Heart left ventricle (tissue), 16 donors: ENCODE measurements around the gene FKBP15. TPM values are rescaled to one million over a fixed set of nuclear protein-coding genes. Genes with fewer than 3 reads are reported as not detected.

ENCODE experiments used
- ATAC-seq, 4 donors: fragments of 200-7000 bp; cut with Tn5 transposase; one replicate each; pipeline ENCODE4 v1.9.1; 2020 to 2022; ENCODE audit warnings: moderate library complexity in 4 of 4, mild to moderate bottlenecking in 3 of 4, moderate number of reproducible peaks in 1 of 4
- DNase-seq, 5 donors: peaks; one replicate each; pipeline ENCODE4 v3.0.0-alpha.2; 2020
- H3K27ac ChIP-seq, 12 donors: fragments of 200-600 bp; sonication (generic) in 4 of 12; one replicate each; pipeline versions ENCODE4 v1.5.0 to v1.8.0; 2016 to 2022; ENCODE audit warnings: mild to moderate bottlenecking in 2 of 12
- H3K27me3 ChIP-seq, 9 donors: fragments of 200-600 bp; sonication (generic) in 2 of 9; one replicate each; pipeline versions ENCODE4 v1.5.1 to v1.8.0; 2016 to 2022; ENCODE audit warnings: mild to moderate bottlenecking in 3 of 9
- H3K36me3 ChIP-seq, 9 donors: fragments of 200-600 bp; sonication (generic) in 2 of 9; one replicate each; pipeline versions ENCODE4 v1.5.0 to v1.8.0; 2018 to 2022; ENCODE audit warnings: mild to moderate bottlenecking in 2 of 9
- H3K4me1 ChIP-seq, 12 donors: fragments of 200-600 bp; sonication (generic) in 4 of 12; one replicate each; pipeline versions ENCODE4 v1.5.0 to v1.8.0; 2016 to 2022; ENCODE audit warnings: mild to moderate bottlenecking in 3 of 12
- H3K4me3 ChIP-seq, 12 donors: fragments of 200-600 bp; sonication (generic) in 4 of 12; one replicate each; pipeline versions ENCODE4 v1.5.0 to v1.8.0; 2017 to 2022; ENCODE audit warnings: mild to moderate bottlenecking in 9 of 12, moderate library complexity in 4 of 12
- H3K9me3 ChIP-seq, 12 donors: fragments of 200-600 bp; sonication (generic) in 4 of 12; one replicate each; pipeline versions ENCODE4 v1.5.0 to v1.8.0; 2016 to 2022; ENCODE audit warnings: mild to moderate bottlenecking in 1 of 12
- CTCF ChIP-seq, 12 donors: fragments of 200-600 bp; sonication (generic) in 4 of 12; IDR thresholded peaks; one replicate each; pipeline versions ENCODE4 v1.5.0 to v1.8.0; 2018 to 2022; ENCODE audit warnings: antibody characterized with exemption in 12 of 12, mild to moderate bottlenecking in 5 of 12
- POLR2A ChIP-seq, 2 donors: fragments of 450-650 bp; IDR thresholded peaks; one replicate each; pipeline ENCODE4 v1.6.1; 2017; ENCODE audit warnings: antibody characterized with exemption in 2 of 2, mild to moderate bottlenecking in 2 of 2, moderate library complexity in 2 of 2
- WGBS, 4 donors: extraction: QIAGEN DNeasy Blood & Tissue Kit in 2 of 4; methylation state at CpG; one replicate each; pipeline versions ENCODE4 v1.1.5 to v1.1.7; 2013 to 2018; 5-methylcytosine and 5-hydroxymethylcytosine counted together
- intact Hi-C, 10 donors: fragments of 100-400 bp; cut with DNase I; formaldehyde crosslinking; loops; one replicate each; pipeline versions ENCODE4 v1.11.1 to v1.14.2; 2022
- polyA plus RNA-seq, 2 donors: library from polyadenylated mRNA; stranded (reverse); fragments of 200-250 nt; gene quantifications; one replicate each; pipeline ENCODE4 v1.2.3, GENCODE V29; 2013
- total RNA-seq, 9 donors: library from RNA; depleted of rRNA in 2 of 9; stranded (reverse); fragments of >200 nt in 2 of 9; fragmentation: NEBNext Ultra II Directional in 3 of 9; extraction: Animal tissue kit (Norgen Biotek cat#: 25700) in 3 of 9; gene quantifications; one replicate each; pipeline versions ENCODE4 v1.1.0 to v1.2.4, GENCODE V29; 2016 to 2023
- donor health status: ischemic (EF 13 %, LVEDD 7.1; RV severe dilation, severe dysfunction).
- donor health status: healthy with polysubstance abuse.
- donor health status: DM: no; HTN: yes; CAD: no.
- donor health status: DM: no; HTN: no; CAD: no.
- donor health status: ischemic (EF 25% LVEDD 6.9; RV normal size, moderate dysfunction).
- donor health status: ischemic (EF 25% LVEDD 5.7; RV mildly dilated, moderate dysfunction).
- donor health status: healthy.
- donor health status: DM: yes; HTN: yes; CAD: no.
- donor health status: ischemic (EF 35%, LVEDD 5.7; RV mildly dilated, moderate dysfunction).
- donor health status: nonischemic (EF 11% LVEDD 7.7; RV severe dilation, severe dysfunction).
- donor health status: DM: yes; HTN: yes; CAD: no.
- donor health status: PGD.
- donor health status: ischemic (EF 29% LVEDD 5.4; RV normal size, mild dysfunction).
- donor health status: nonischemic (EF 23%, LVEDD 6.1; RV moderate dilation, normal function).

FKBP15 gene
- total and polyA plus RNA-seq, 11 donors = 9.9 to 45.5 (median 18.3) TPM

DNA sequence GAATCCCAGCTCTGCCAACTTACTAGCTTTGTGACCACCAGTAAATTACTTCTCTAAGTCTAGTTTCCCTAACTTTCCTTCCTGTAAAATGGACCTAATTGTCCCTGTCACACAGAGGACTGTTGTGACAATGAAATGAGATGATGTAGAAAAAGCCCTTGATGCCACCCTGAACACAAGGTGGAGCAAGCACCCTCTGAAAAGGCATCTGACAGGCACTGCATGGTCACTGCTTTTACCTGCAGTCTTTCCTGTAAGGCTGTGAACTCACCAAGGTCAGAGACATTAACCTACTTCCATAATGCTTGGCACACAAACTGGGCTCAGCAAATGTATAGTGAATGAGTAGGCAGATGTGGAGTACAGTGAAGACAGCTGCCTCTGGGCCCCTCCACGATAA is 64.2 kb downstream of the FKBP15 start:
- no peak for ATAC-seq
- H3K4me3 ChIP-seq = no peak overlapping the region
- H3K4me1 ChIP-seq = peaks cover 0 to 51% (median 13%) of the 10 kb centered on the region in 12 donors
- H3K36me3 ChIP-seq = peaks cover 0 to 54% (median 38%) of the 10 kb centered on the region in 9 donors
- DNase-seq = no peak
- H3K27ac ChIP-seq = peak overlapping the region in 1 of 12 donors; percentile 17
- intact Hi-C loops = loop anchor here in 2 of 10 donors (10.0 kb wide), 2 partner anchors 102 to 118 kb away; partner anchors contain the start of genes CDC26 (in 1 of the 2), PRPF4 (in 1 of the 2) and ZFP37 (in 1 of the 2)
- TF ChIP-seq CTCF (IDR thresholded peaks at IDR 0.05) (no peak), POLR2A (IDR thresholded peaks at IDR 0.05) (no peak)
- WGBS, 4 donors = 71 to 92% (median 76%) methylated on average over 1 of the region's 1 CpG
- H3K27me3 ChIP-seq = no peaks in the 10 kb centered on the region
- no peaks in the 10 kb centered on the region for H3K9me3 ChIP-seq

GRCh38 chr9:113155911-113156588 is 65.0 kb downstream of the FKBP15 start:
- Histone ChIP-seq H3K4me1 (peaks cover 0 to 56% (median 16%) of the 10 kb centered on the region in 12 donors), H3K36me3 (peaks cover 0 to 46% (median 31%) of the 10 kb centered on the region in 9 donors), H3K27me3 (no peaks in the 10 kb centered on the region), H3K27ac (peak overlapping the region in 1 of 12 donors; percentile 91), H3K9me3 (no peaks in the 10 kb centered on the region), H3K4me3 (no peak overlapping the region)
- intact Hi-C loops = loop anchor here in 2 of 10 donors (10.0 kb wide), 2 partner anchors 101 to 119 kb away; partner anchors contain the start of genes CDC26 (in 1 of the 2), PRPF4 (in 1 of the 2) and ZFP37 (in 1 of the 2)
- DNase-seq (no peak), ATAC-seq (peak in 1 of 4 donors; percentile 7)
- WGBS, 4 donors = 41 to 71% (median 54%) methylated on average over 7 of the region's 7 CpGs
- no peak for TF ChIP-seq CTCF (IDR thresholded peaks at IDR 0.05)
- no peak for TF ChIP-seq POLR2A (IDR thresholded peaks at IDR 0.05)

- peaks cover 0 to 62% (median 14%) of the 10 kb centered on the region in 12 donors for H3K4me1 ChIP-seq
- DNase-seq (no peak), ATAC-seq (no peak)
- peak overlapping the region in 1 of 12 donors; percentile 91 for H3K27ac ChIP-seq
- intact Hi-C loops = loop anchor here in 2 of 10 donors (5.0 to 10.0 kb wide), 3 partner anchors 100 to 247 kb away; partner anchors contain the start of genes ALAD (in 1 of the 2), CDC26 (in 1 of the 2), PRPF4 (in 1 of the 2) and ZFP37 (in 1 of the 2)
- H3K9me3 ChIP-seq = no peaks in the 10 kb centered on the region
- H3K4me3 ChIP-seq = peak overlapping the region in 1 of 12 donors; percentile 91
- TF ChIP-seq CTCF (IDR thresholded peaks at IDR 0.05) (no peak), POLR2A (IDR thresholded peaks at IDR 0.05) (no peak)
- H3K36me3 ChIP-seq = peaks cover 0 to 35% (median 22%) of the 10 kb centered on the region in 9 donors
- WGBS, 4 donors = 54 to 71% (median 68%) methylated on average over 2 of the region's 2 CpGs
- H3K27me3 ChIP-seq = no peaks in the 10 kb centered on the region
Measured at GRCh38 chr9:113154946-113155345, 66.1 kb downstream of the FKBP15 start.

DNA sequence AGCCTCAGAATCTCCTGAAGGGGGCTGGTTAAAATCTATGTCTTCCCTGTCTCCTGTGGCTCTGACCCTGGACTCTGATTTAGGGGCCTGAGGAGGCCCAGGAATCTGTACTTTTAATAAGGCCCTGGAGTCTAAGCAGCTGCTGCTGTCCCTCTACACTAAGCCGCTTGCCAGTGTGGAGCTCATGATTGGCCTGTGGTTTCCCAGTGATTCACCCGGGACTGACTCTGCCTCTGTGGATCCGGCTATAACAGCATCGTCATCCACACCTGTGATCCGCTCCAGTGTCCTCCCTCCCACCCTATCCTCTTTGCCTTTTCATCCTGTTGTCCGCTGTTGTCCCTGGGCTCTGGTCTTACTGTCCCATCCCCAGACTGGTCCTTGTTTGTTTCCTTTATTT is 66.6 kb downstream of the FKBP15 start:
- intact Hi-C loops = loop anchor here in 2 of 10 donors (5.0 to 10.0 kb wide), 3 partner anchors 100 to 248 kb away; partner anchors contain the start of genes ALAD (in 1 of the 2), CDC26 (in 1 of the 2), PRPF4 (in 1 of the 2) and ZFP37 (in 1 of the 2)
- 78 to 82% (median 81%) methylated on average over 6 of the region's 6 CpGs for WGBS, 4 donors
- DNase-seq (no peak), ATAC-seq (no peak)
- Histone ChIP-seq H3K36me3 (peaks cover 0 to 30% (median 18%) of the 10 kb centered on the region in 9 donors), H3K9me3 (no peaks in the 10 kb centered on the region), H3K4me3 (peak overlapping the region in 1 of 12 donors; percentile 91), H3K27me3 (no peaks in the 10 kb centered on the region), H3K4me1 (peaks cover 0 to 66% (median 14%) of the 10 kb centered on the region in 12 donors), H3K27ac (peak overlapping the region in 1 of 12 donors; percentile 91)
- TF ChIP-seq POLR2A (IDR thresholded peaks at IDR 0.05) = no peak
- TF ChIP-seq CTCF (IDR thresholded peaks at IDR 0.05) = no peak
